Measurements from ENCODE around the gene EDIL3.

The EDIL3 gene

DNA sequence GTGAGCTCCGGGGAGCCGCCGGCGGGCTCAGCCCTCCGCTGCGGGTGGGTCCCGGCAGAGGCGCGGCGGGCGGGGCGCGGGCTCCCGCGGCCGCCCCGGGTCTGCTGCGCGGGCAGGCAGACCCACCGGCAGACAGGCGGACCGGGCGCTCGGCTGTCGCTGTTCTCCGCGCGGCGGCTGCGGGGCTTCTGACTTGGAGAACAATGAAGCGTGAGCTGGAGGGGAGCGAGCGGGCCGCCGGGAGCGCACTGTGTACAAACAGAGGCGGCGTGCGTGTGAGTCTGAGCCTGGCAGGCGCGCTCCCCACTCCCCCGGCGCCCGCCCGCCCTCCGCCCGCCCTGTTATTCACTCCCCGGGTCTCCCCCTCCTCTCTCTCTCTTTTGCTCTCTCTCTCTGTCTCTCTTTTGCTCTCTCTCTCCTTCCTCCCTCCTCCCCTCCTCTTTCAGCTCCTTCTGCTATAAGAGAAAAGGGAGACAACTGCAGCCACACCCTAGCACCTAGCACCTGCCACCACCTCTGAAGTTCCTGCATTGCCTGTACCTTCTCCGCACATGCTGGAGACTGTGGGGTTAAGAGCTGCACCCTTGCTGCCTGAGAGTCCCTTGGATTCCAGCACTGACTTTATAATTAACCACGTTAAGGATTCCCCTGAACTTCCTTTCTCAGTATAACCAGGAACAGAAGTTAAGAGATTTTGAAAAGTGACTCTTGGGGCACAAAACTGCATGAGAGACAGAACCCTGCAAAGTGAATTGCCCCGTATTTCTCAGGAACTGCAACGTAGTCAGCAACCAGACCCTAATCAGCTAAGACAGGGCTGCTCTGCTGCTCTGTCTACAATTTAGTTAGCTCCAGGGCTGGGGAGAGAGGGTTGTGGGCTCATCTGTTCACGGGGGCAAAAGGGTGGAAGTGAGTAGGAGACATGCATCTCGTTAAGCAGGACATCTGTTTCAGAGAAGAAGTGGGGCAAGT is at the start of gene EDIL3:
TSS of gene EDIL3 (minus strand) at position 277 of the 972 bp plus-strand sequence. CDS start 506 bp downstream, outside the sequence.
- Mint-ChIP-seq H3K9me3 (peaks cover 2% of the 10 kb centered on the region), H3K4me1 (no peaks in the 10 kb centered on the region), H3K36me3 (no peaks in the 10 kb centered on the region), H3K4me3 (no peak within 1 kb of the TSS), H3K27ac (no peak within 1 kb of the TSS)
- ATAC-seq (no peak), DNase-seq (ENCODE audit: low spot score in 2 of 2) (no peak)

GRCh38 chr5:84433461-84433860 is 48.8 kb upstream of the EDIL3 start:
- Mint-ChIP-seq H3K36me3 (no peaks in the 10 kb centered on the region), H3K9me3 (peaks cover 4% of the 10 kb centered on the region), H3K4me1 (no peaks in the 10 kb centered on the region), H3K27ac (no peak overlapping the region), H3K4me3 (no peak overlapping the region)
- ATAC-seq (no peak), DNase-seq (ENCODE audit: low spot score in 2 of 2) (no peak)

- Mint-ChIP-seq H3K4me3 (no peak overlapping the region), H3K9me3 (peaks cover 4% of the 10 kb centered on the region), H3K36me3 (no peaks in the 10 kb centered on the region), H3K27ac (no peak overlapping the region), H3K4me1 (no peaks in the 10 kb centered on the region)
- no peak for DNase-seq (ENCODE audit: low spot score in 2 of 2)
- ATAC-seq, result no peak
Observed at GRCh38 chr5:84430863-84431663, 46.4 kb upstream of the EDIL3 start.

- ATAC-seq (no peak), DNase-seq (ENCODE audit: low spot score in 2 of 2) (no peak)
- Mint-ChIP-seq H3K4me3 (no peak overlapping the region), H3K36me3 (no peaks in the 10 kb centered on the region), H3K4me1 (no peaks in the 10 kb centered on the region), H3K9me3 (peaks cover 4% of the 10 kb centered on the region), H3K27ac (no peak overlapping the region)
Observed at GRCh38 chr5:84430079-84430478, 45.4 kb upstream of the EDIL3 start.

DNA sequence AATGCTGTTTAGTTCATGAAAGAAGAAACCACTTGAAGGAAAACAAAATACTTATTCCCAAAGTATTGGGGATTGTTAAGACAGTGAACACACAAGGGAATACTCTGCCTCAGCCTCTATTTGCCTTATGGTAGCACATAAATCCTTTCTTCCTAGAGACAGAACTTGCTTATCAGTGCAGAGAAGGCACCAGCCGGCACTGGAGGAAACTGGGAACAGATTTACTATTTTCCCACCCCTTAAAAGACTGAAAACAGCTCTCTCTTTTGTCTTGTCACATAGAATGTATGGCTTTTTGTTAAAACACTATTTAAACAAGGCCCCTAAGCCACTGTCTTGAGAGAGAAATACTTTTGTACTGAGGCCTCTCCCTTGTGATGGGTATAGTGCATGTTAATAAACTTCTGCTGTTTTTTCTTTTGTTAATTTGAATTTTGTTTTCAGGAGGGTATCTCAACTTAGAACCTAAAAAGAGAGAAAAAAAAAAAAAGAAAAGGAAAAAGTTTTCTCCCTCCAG is 40.7 kb upstream of the EDIL3 start:
- DNase-seq (ENCODE audit: low spot score in 2 of 2) (no peak), ATAC-seq (no peak)
- Mint-ChIP-seq H3K27ac (no peak overlapping the region), H3K9me3 (peaks cover 8% of the 10 kb centered on the region), H3K36me3 (no peaks in the 10 kb centered on the region), H3K4me3 (no peak overlapping the region), H3K4me1 (no peaks in the 10 kb centered on the region)

- ATAC-seq (no peak), DNase-seq (ENCODE audit: low spot score in 2 of 2) (no peak)
- Mint-ChIP-seq H3K4me3 (no peak overlapping the region), H3K36me3 (no peaks in the 10 kb centered on the region), H3K27ac (no peak overlapping the region), H3K9me3 (peaks cover 10% of the 10 kb centered on the region), H3K4me1 (no peaks in the 10 kb centered on the region)
Observed at GRCh38 chr5:84419742-84420141, 35.1 kb upstream of the EDIL3 start.

- H3K4me1 Mint-ChIP-seq, result no peaks in the 10 kb centered on the region
- H3K4me3 Mint-ChIP-seq, result no peak overlapping the region
- DNase-seq (ENCODE audit: low spot score in 2 of 2) (no peak), ATAC-seq (no peak)
- H3K27ac Mint-ChIP-seq, result no peak overlapping the region
- no peaks in the 10 kb centered on the region for H3K36me3 Mint-ChIP-seq
- H3K9me3 Mint-ChIP-seq, result peaks cover 7% of the 10 kb centered on the region
Observed at GRCh38 chr5:84411832-84412605, 27.3 kb upstream of the EDIL3 start.

GRCh38 chr5:84406111-84406510 is 21.4 kb upstream of the EDIL3 start:
- ATAC-seq, result no peak
- no peak for DNase-seq (ENCODE audit: low spot score in 2 of 2)
- Mint-ChIP-seq H3K4me1 (no peaks in the 10 kb centered on the region), H3K4me3 (no peak overlapping the region), H3K36me3 (no peaks in the 10 kb centered on the region), H3K9me3 (no peaks in the 10 kb centered on the region), H3K27ac (no peak overlapping the region)

- ATAC-seq (no peak), DNase-seq (ENCODE audit: low spot score in 2 of 2) (no peak)
- Mint-ChIP-seq H3K36me3 (no peaks in the 10 kb centered on the region), H3K9me3 (no peaks in the 10 kb centered on the region), H3K4me3 (no peak overlapping the region), H3K27ac (no peak overlapping the region), H3K4me1 (no peaks in the 10 kb centered on the region)
Observed at GRCh38 chr5:84403773-84404172, 19.1 kb upstream of the EDIL3 start.

DNA sequence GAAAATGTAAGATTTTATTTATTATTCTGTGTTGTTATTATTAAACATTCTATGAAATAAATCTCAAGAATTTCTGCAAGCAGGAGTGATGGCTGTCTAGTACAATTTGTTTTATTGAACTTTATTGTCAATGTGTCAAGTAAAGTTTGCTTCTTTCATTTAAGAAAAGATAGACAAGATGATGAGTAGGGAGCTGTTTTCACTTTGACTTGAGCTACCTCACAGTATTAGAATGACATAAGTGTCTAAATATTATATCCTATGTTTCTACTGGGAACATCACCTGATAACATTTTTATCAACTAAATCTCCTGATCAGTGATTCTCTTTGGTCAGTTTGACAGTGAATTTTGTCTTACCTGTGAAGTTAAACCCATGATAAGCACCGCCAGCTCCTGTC is 12.7 kb upstream of the EDIL3 start:
- Mint-ChIP-seq H3K4me1 (no peaks in the 10 kb centered on the region), H3K4me3 (no peak overlapping the region), H3K36me3 (no peaks in the 10 kb centered on the region), H3K27ac (no peak overlapping the region), H3K9me3 (peaks cover 4% of the 10 kb centered on the region)
- ATAC-seq (no peak), DNase-seq (ENCODE audit: low spot score in 2 of 2) (no peak)

- no peak for ATAC-seq
- no peak for DNase-seq (ENCODE audit: low spot score in 2 of 2)
- Mint-ChIP-seq H3K4me1 (no peaks in the 10 kb centered on the region), H3K9me3 (peaks cover 4% of the 10 kb centered on the region), H3K36me3 (no peaks in the 10 kb centered on the region), H3K27ac (no peak overlapping the region), H3K4me3 (no peak overlapping the region)
Observed at GRCh38 chr5:84393969-84394368, 9.3 kb upstream of the EDIL3 start.

GRCh38 chr5:84392836-84393235 is 8.2 kb upstream of the EDIL3 start:
- Mint-ChIP-seq H3K4me3 (no peak overlapping the region), H3K27ac (no peak overlapping the region), H3K36me3 (no peaks in the 10 kb centered on the region), H3K9me3 (peaks cover 4% of the 10 kb centered on the region), H3K4me1 (no peaks in the 10 kb centered on the region)
- ATAC-seq (no peak), DNase-seq (ENCODE audit: low spot score in 2 of 2) (no peak)

DNA sequence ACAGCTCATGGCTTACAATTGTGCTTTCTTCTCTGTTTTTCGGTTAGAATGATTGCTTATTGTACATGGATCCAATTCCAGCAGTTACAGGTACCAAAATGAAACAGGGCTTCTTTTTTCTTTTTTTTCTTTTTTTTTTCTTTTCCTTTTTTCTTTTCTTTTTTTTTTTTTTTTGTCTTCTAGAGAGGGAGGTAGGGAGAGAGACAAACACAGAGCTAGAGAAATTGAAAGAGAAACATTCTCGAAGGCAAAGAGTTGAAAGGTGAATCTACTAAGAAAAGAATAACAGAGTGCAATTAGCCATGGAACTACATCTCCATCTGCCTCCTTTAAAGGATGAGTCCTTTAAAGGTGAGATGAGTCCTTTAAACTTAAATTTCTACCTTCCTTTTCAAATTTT is 1.0 kb upstream of the EDIL3 start:
- Mint-ChIP-seq H3K9me3 (peaks cover 2% of the 10 kb centered on the region), H3K4me3 (no peak overlapping the region), H3K27ac (no peak overlapping the region), H3K4me1 (no peaks in the 10 kb centered on the region), H3K36me3 (no peaks in the 10 kb centered on the region)
- no peak for DNase-seq (ENCODE audit: low spot score in 2 of 2)
- ATAC-seq, result no peak

GRCh38 chr5:84383816-84384603 is 670 bp downstream of the EDIL3 start:
- H3K27ac Mint-ChIP-seq, result no peak overlapping the region
- H3K9me3 Mint-ChIP-seq, result peaks cover 2% of the 10 kb centered on the region
- H3K4me3 Mint-ChIP-seq, result no peak overlapping the region
- H3K4me1 Mint-ChIP-seq, result no peaks in the 10 kb centered on the region
- H3K36me3 Mint-ChIP-seq, result no peaks in the 10 kb centered on the region
- ATAC-seq (peak; percentile 40), DNase-seq (ENCODE audit: low spot score in 2 of 2) (no peak)

Data from stimulated activated effector memory CD8-positive, alpha-beta T cell treated with anti-CD3 and anti-CD28 coated beads, Interleukin-12 subunit alpha, Interleukin-12 subunit beta, amount 100 ng/mL, for 72 hours (primary cell).